Loucy (cell line): ENCODE results near the gene KBTBD8.

ENCODE experiments used
- CTCF ChIP-seq: fragments of 200-600 bp; sonication (generic); conservative IDR thresholded peaks from 2 replicates; pipeline ENCODE4 v1.5.1; 2014; ENCODE audit warnings: mild to moderate bottlenecking, antibody characterized with exemption, low read length
- EZH2phosphoT487 ChIP-seq: fragments of 200-600 bp; IDR thresholded peaks from 2 replicates; pipeline ENCODE4 v1.6.1; 2018; ENCODE audit warnings: antibody characterized with exemption, mild to moderate bottlenecking, moderate library complexity, borderline replicate concordance

GRCh38 chr3:66994588-66994987, 3.5 kb upstream of the KBTBD8 start:
- TF ChIP-seq CTCF, result no peak
- TF ChIP-seq EZH2phosphoT487, result no peak
